Natural killer cell treated with Interleukin-12 subunit alpha and Interleukin-12 subunit beta and Interleukin-15 and Interleukin-18, amount 100 ng/mL, for 72 hours (primary cell): Measurements from ENCODE around the gene TMEM62. TPM values are rescaled to one million over a fixed set of nuclear protein-coding genes. Genes with fewer than 3 reads are reported as not detected.
"Not testable (repeated sequence)": the region's sequence is repeated elsewhere in the genome, so short reads cannot be mapped to it uniquely, and the experiment has no call there.

Source experiments
- ATAC-seq, 2 donors: fragments of 150-1000 bp; cut with Tn5 transposase in 1 of 2; sonication (Bioruptor Pico), chemical (Tn5 transposase) in 1 of 2; 2 replicates each; pipeline ENCODE4 v1.10.0; 2021
- DNase-seq: peaks from one replicate; pipeline ENCODE4 v3.0.0; 2022; ENCODE audit warnings: low spot score
- H3K27ac Mint-ChIP-seq, 2 donors: 1 replicate in 1 of 2; 2 replicates in 1 of 2; pipeline ENCODE4 v1.8.0; 2022; ENCODE audit warnings: mixed read lengths in 2 of 2, mild to moderate bottlenecking in 1 of 2, moderate library complexity in 1 of 2
- H3K27me3 Mint-ChIP-seq, 2 donors: 1 replicate in 1 of 2; 2 replicates in 1 of 2; pipeline ENCODE4 v1.8.0; 2022; ENCODE audit warnings: mixed read lengths in 2 of 2
- H3K36me3 Mint-ChIP-seq: one replicate; pipeline ENCODE4 v1.8.0; 2022; ENCODE audit warnings: mixed read lengths
- H3K4me1 Mint-ChIP-seq, 2 donors: 1 replicate in 1 of 2; 2 replicates in 1 of 2; pipeline ENCODE4 v1.8.0; 2022; ENCODE audit warnings: low read depth in 2 of 2, mixed read lengths in 2 of 2, mild to moderate bottlenecking in 1 of 2
- H3K4me3 Mint-ChIP-seq: one replicate; pipeline ENCODE4 v1.8.0; 2022; ENCODE audit warnings: mixed read lengths
- H3K9me3 Mint-ChIP-seq: 2 replicates; pipeline ENCODE4 v1.8.0; 2022; ENCODE audit warnings: mixed read lengths
- total RNA-seq, 2 donors: library from RNA; stranded (reverse); gene quantifications; one replicate each; pipeline ENCODE4 v1.2.3, GENCODE V29; 2022

The TMEM62 gene
- total RNA-seq, 2 donors from 2014 or later, result 25.5 to 40.3 TPM

DNA sequence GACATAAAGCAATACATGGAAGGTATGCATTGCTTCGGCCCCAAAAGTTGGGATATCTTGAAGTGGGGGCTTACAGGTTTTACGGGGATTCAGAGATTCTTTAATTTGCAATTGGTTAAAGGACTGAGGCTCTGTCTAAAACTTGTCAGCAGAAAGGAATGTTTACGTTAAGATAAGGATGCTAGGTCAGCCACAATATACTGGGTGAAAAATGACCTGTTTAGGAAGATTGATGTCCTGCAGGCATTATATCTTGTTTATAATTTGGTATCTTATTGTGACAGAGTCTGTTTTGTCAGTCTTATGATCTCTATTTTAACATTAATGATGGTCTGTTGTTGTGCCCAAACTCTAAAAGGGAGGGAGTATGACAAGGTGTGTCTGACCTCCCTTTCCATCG, 36.5 kb downstream of the TMEM62 start:
- Mint-ChIP-seq H3K4me1 (no peaks in the 10 kb centered on the region), H3K27ac (no peak overlapping the region), H3K36me3 (peaks cover 17% of the 10 kb centered on the region)

DNA sequence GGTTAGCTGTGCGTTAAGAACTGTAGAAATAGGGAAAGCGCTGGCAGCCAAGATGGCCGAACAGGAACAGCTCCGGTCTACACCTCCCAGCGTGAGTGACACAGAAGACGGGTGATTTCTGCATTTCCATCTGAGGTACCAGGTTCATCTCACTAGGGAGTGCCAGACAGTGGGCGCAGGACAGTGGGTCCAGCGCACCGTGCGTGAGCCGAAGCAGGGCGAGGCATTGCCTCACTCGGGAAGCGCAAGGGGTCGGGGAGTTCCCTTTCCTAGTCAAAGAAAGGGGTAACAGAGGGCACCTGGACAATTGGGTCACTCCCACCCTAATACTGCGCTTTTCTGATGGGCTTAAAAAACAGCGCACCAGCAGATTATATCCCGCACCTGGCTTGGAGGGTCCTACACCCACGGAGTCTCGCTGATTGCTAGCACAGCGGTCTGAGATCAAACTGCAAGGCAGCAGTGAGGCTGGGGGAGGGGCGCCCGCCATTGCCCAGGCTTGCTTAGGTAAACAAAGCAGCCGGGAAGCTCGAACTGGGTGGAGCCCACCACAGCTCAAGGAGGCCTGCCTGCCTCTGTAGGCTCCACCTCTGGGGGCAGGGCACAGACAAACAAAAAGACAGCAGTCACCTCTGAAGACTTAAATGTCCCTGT, 42.4 kb downstream of the TMEM62 start:
- not testable (repeated sequence) for H3K27me3 Mint-ChIP-seq, H3K9me3 Mint-ChIP-seq, ATAC-seq, DNase-seq, H3K27ac Mint-ChIP-seq, H3K4me1 Mint-ChIP-seq, H3K4me3 Mint-ChIP-seq
- peaks cover 19% of the 10 kb centered on the region for H3K36me3 Mint-ChIP-seq

More for the DNA sequence above, 36.5 kb downstream of the TMEM62 start:
- ATAC-seq, result no peak
- DNase-seq, result no peak
- Mint-ChIP-seq H3K4me3 (no peak overlapping the region), H3K9me3 (no peaks in the 10 kb centered on the region), H3K27me3 (no peaks in the 10 kb centered on the region)

DNA sequence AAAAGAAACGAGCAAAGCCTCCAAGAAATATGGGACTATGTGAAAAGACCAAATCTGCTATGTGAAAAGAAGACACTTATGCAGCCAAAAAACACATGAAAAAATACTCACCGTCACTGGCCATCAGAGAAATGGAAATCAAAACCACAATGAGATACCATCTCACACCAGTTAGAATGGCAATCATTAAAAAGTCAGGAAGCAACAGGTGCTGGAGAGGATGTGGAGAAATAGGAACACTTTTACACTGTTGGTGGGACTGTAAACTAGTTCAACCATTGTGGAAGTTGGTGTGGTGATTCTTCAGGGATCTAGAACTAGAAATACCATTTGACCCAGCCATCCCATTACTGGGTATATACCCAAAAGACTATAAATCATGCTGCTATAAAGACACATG, 43.8 kb downstream of the TMEM62 start:
- H3K9me3 Mint-ChIP-seq, H3K27me3 Mint-ChIP-seq, DNase-seq, ATAC-seq, H3K27ac Mint-ChIP-seq, H3K4me1 Mint-ChIP-seq, H3K4me3 Mint-ChIP-seq: not testable (repeated sequence)
- H3K36me3 Mint-ChIP-seq, result peaks cover 22% of the 10 kb centered on the region

DNA sequence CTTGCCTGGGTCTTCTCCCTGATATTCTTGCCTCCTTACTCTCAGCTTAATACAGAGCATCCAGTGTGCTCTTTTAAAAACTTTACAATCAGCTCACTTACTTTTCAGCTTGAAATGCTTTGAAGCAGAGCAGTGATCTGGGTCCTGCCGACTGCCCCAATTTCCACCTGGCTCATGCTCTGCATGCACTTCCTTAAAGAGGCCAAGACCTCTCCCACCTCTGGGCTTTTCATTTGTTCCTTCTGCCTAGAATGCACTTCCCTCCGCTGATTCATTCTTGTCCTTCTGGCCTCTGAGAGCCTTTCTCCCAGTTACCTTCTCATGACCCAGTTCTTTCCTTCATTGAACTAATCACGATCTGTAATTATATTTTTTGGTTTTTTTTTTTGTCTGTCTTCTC, 49.9 kb downstream of the TMEM62 start:
- H3K27me3 Mint-ChIP-seq, result no peaks in the 10 kb centered on the region
- no peak for DNase-seq
- H3K4me1 Mint-ChIP-seq, result peaks cover 13 to 20% of the 10 kb centered on the region in 2 donors
- ATAC-seq, result no peak
- peaks cover 4% of the 10 kb centered on the region for H3K36me3 Mint-ChIP-seq
- no peaks in the 10 kb centered on the region for H3K9me3 Mint-ChIP-seq
- H3K4me3 Mint-ChIP-seq, result no peak overlapping the region
- H3K27ac Mint-ChIP-seq, result peak overlapping the region in 1 of 2 donors; percentile 43

DNA sequence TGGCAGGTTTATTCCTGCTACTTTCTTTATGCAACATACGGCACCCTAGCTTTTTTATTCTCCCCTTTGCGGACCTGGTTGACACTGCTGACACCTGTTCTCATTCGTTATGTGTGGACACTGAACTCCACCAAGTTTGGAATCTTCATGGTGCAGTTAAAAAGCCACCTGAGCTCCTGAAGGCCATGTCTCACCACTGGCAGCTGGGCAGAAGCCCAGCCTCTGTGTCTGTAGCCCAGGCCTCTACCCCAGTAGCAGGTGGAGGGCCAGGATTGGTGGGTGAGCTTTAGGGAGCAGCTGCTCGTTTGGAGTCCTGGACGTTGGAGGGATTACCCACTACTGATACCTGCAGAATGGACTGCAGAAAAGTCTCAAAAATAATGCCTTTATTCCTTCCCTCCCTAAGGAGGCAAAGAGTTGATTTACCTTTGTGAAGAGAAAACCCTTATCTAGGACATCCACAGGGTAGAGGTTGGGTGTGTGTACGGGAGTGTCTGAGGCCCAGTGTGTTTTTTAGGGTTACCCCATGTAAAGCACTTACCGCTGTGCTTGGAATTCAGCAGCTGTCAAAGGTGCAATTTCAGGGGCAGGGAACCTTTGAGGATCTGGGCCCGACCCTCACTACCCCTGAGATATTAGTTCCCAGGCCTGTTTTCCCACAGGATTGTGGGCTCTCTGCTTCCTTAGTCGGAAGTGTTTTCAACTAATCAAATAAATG, 51.2 kb downstream of the TMEM62 start:
- H3K9me3 Mint-ChIP-seq, result no peaks in the 10 kb centered on the region
- ATAC-seq, result no peak
- H3K36me3 Mint-ChIP-seq, result peaks cover 8% of the 10 kb centered on the region
- H3K4me1 Mint-ChIP-seq, result peaks cover 17 to 25% of the 10 kb centered on the region in 2 donors
- peak overlapping the region; percentile 93 for H3K4me3 Mint-ChIP-seq
- H3K27ac Mint-ChIP-seq, result peak overlapping the region; percentile 84 to 94
- DNase-seq, result no peak
- no peaks in the 10 kb centered on the region for H3K27me3 Mint-ChIP-seq

DNA sequence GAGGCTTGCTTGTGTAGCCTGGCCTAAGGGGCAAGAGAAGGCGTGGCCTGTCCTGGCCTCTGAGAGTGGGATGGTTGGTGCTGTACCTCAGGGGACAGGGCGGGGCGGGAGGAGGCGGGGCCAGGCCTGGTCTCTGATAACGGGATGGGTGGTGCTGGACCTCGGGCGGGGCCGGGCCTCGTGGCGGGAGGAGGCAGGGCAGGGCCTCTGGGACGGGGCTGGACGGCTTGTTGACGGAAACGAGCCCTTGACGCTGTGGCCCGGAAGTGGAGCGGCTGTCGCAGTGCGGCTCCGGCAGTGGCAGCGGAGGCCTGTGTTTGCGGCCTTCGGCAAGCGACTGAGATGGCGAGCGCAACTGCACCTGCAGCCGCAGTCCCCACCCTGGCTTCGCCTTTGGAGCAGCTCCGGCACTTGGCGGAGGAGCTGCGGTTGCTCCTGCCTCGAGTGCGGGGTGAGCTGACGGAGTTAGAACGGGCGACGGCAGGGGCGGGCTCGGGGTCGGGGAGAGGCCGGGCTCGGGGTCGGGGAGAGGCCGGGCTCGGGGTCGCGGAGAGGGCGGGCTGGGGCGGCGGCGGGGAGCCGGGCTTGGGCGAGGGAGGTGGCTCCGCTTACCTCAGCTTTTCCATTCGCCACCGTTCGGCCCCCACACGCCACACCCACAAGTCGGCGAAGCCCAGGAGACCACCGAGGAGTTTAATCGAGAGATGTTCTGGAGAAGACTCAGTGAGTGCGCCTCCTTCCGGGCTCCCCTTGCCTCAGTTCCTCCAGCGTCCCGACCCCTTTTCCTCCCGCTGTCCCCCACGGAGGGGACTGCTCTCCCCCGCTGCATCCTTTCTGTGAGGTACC, 52.0 kb downstream of the TMEM62 start, which contains the start of gene CCNDBP1:
TSS of gene CCNDBP1 (plus strand) at position 247 of the 846 bp plus-strand sequence. CDS start at position 343, 96 bp downstream.
- no peaks in the 10 kb centered on the region for H3K9me3 Mint-ChIP-seq
- H3K27ac Mint-ChIP-seq, result peak within 1 kb of the TSS; percentile 84 to 94
- peaks cover 9% of the 10 kb centered on the region for H3K36me3 Mint-ChIP-seq
- ATAC-seq (peak; percentile 99), DNase-seq (peak; percentile 97)
- peak within 1 kb of the TSS; percentile 93 for H3K4me3 Mint-ChIP-seq
- H3K27me3 Mint-ChIP-seq, result no peaks in the 10 kb centered on the region
- H3K4me1 Mint-ChIP-seq, result peaks cover 18 to 26% of the 10 kb centered on the region in 2 donors

DNA sequence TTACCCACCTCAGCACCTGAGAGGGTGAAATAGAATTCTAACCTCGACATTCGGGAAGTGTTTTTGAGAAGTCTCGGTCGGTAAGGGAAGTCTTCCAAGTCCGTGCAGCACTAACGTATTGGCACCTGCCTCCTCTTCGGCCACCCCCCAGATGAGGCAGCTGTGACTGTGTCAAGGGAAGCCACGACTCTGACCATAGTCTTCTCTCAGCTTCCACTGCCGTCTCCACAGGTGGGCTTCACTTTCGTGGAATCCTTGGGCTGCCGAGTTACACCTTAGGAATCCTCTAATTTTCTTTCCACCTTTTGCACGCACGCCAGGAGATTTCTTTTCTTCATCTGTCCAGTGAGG, 52.6 kb downstream of the TMEM62 start:
- Mint-ChIP-seq H3K27me3 (no peaks in the 10 kb centered on the region), H3K36me3 (peaks cover 12% of the 10 kb centered on the region), H3K9me3 (no peaks in the 10 kb centered on the region), H3K4me1 (peaks cover 18 to 26% of the 10 kb centered on the region in 2 donors), H3K4me3 (peak overlapping the region; percentile 93), H3K27ac (peak overlapping the region; percentile 84 to 94)
- ATAC-seq (peak in 1 of 2 donors; percentile 11), DNase-seq (no peak)

DNA sequence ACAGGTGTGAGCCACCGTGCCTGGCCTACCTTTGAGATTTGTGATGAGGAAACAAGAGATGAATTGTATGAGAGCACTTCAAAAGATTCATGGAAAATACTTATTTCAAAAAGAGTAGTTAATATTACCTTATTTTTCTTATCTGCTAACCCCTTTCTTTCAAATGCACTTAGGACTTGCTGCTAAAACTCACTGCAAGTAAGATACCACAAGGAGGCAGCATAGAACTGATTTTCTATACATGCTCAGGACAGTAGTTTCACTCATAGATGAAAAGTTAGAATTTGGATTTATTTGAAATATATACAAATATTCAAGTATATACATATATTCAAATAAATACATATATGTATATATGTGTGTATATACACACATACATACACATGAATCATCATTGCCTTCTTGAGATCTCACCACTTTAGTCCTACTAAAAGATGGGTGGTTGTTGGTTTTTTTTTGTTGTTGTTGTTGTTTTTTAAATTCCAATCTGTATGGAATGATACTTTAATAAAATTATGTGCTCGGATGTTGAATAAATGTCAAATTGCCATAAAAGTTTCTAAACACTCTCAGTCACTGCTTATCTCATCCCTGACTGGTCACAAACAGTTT, 54.3 kb downstream of the TMEM62 start:
- DNase-seq, result no peak
- no peaks in the 10 kb centered on the region for H3K27me3 Mint-ChIP-seq
- no peaks in the 10 kb centered on the region for H3K9me3 Mint-ChIP-seq
- ATAC-seq, result no peak
- H3K4me3 Mint-ChIP-seq, result peak overlapping the region; percentile 93
- peaks cover 18% of the 10 kb centered on the region for H3K36me3 Mint-ChIP-seq
- peaks cover 18 to 30% of the 10 kb centered on the region in 2 donors for H3K4me1 Mint-ChIP-seq
- H3K27ac Mint-ChIP-seq, result peak overlapping the region in 1 of 2 donors; percentile 84

DNA sequence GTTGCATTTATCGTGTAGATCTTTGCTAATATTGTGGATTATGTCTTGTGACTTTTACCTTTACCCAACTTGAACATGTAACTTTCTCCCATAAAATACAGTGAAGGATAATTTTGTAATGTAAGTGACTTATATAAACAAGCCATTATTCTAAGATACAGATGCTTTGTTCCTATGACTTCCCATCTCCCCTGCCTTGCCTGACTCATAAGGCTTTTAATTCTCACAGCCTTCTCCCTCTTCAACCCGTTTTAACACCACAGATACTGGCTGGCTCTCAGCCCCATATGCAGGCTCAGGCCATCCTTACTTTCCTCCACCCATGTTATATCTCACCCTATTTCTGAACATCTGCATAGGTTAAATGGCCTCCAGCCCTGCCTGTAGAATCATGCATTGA, 55.9 kb downstream of the TMEM62 start:
- DNase-seq, result no peak
- peak overlapping the region in 1 of 2 donors; percentile 0 for H3K27ac Mint-ChIP-seq
- H3K27me3 Mint-ChIP-seq, result no peaks in the 10 kb centered on the region
- H3K4me1 Mint-ChIP-seq, result peaks cover 18 to 30% of the 10 kb centered on the region in 2 donors
- H3K9me3 Mint-ChIP-seq, result no peaks in the 10 kb centered on the region
- ATAC-seq, result no peak
- peaks cover 22% of the 10 kb centered on the region for H3K36me3 Mint-ChIP-seq
- H3K4me3 Mint-ChIP-seq, result no peak overlapping the region

DNA sequence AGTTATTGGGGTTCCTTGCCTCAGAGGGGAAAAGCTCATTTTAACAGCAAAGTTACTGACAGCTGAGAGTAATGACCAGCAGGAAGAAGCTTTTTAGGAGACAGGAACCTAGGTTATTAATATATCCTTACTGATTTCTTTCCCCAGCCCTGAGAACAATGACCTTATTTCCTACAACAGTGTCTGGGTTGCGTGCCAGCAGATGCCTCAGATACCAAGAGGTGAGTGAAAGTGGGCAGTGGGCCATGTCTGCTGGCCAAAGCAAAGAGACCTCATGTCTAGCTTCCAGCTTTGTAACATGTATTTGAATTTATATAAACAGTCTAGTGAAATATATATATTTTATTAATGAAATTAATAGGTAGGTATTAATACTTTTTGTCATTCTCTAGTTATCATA, 56.8 kb downstream of the TMEM62 start:
- Mint-ChIP-seq H3K4me1 (peaks cover 15 to 24% of the 10 kb centered on the region in 2 donors), H3K27me3 (no peaks in the 10 kb centered on the region), H3K36me3 (peaks cover 30% of the 10 kb centered on the region), H3K4me3 (no peak overlapping the region), H3K27ac (no peak overlapping the region), H3K9me3 (no peaks in the 10 kb centered on the region)
- DNase-seq (no peak), ATAC-seq (no peak)

DNA sequence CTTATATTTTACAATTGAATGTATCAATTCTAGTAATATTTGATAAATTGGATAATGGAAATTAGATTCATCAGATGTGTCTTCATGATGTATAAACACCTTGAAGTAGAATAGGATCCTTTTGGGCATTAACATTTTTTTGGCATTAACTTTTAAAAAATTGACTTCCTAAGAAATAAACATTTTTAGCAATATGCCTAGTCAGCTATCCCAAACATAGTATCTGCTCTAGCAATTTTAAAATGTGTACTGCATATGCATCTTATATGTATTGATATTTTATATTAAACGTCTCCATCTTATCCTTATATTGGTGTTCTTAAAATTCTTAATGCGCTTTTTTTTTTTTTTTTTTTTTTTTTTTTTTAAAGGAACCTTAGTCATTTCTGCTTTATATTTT, 60.3 kb downstream of the TMEM62 start:
- no peak overlapping the region for H3K27ac Mint-ChIP-seq
- H3K27me3 Mint-ChIP-seq, result no peaks in the 10 kb centered on the region
- no peak for DNase-seq
- no peak overlapping the region for H3K4me3 Mint-ChIP-seq
- H3K4me1 Mint-ChIP-seq, result peaks cover 9 to 10% of the 10 kb centered on the region in 2 donors
- H3K36me3 Mint-ChIP-seq, result peaks cover 47% of the 10 kb centered on the region
- ATAC-seq, result no peak
- no peaks in the 10 kb centered on the region for H3K9me3 Mint-ChIP-seq

DNA sequence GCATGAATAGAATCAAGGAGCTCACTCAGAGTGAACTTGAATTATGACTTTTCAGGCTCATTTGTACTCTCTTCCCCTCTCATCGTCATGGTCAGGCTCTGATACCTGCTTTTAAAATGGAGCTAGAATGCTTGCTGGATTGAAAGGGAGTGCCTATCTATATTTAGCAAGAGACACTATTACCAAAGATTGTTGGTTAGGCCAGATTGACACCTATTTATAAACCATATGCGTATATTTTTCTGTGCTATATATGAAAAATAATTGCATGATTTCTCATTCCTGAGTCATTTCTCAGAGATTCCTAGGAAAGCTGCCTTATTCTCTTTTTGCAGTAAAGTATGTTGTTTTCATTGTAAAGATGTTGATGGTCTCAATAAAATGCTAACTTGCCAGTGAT, 61.4 kb downstream of the TMEM62 start:
- Mint-ChIP-seq H3K9me3 (no peaks in the 10 kb centered on the region), H3K4me1 (peaks cover 4% of the 10 kb centered on the region in 2 donors), H3K36me3 (peaks cover 42% of the 10 kb centered on the region), H3K4me3 (no peak overlapping the region), H3K27me3 (no peaks in the 10 kb centered on the region), H3K27ac (no peak overlapping the region)
- no peak for DNase-seq
- ATAC-seq, result no peak

DNA sequence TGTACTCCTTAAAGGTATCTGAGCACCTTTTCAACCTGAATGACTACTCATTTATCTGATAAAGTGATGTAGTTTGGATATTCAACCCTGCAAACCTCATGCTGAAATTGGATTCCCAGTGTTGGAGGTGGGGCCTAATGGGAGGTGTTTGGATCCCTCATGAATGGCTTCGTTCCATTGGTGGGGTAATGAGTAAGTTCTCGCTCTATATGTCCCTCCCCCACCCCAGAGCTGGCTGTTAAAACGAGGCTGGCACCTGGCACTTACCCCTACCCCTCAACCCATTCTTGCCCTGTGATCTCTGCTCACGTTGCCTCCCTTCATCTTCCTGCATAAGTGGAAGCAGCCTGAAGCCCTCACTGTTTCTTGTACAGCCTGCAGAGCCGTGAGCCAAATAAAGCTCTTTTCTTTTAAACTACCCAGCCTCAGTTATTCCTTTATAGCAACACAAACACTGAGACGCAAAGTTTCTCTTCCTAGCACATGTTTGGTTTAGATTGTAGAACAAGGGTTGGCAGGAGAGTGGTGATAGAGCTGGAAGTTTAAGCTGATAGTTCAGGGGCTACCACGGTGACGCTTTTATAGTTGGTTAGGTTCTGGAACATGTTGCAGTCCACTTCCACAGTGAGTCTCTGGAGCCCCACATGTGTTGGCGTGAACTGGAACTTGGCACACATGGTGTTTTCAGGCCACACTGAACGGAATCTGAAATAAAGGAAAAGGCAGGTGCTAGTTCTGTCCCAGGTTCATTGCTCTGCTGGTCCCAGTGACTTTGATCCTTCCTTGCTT, 63.6 kb downstream of the TMEM62 start:
- Mint-ChIP-seq H3K9me3 (no peaks in the 10 kb centered on the region), H3K4me3 (no peak overlapping the region), H3K27ac (no peak overlapping the region), H3K27me3 (no peaks in the 10 kb centered on the region), H3K36me3 (peaks cover 33% of the 10 kb centered on the region), H3K4me1 (peaks cover 0 to 4% of the 10 kb centered on the region in 2 donors)
- ATAC-seq, result no peak
- DNase-seq, result no peak
